H1 (cell line): ENCODE results near the gene GOLPH3L. TPM values are rescaled to one million over a fixed set of nuclear protein-coding genes. Genes with fewer than 3 reads are reported as not detected.

ENCODE experiments used
- CTCF ChIA-PET: fragments of 300-600 bp; sonication (Branson Sonifier 250); formaldehyde crosslinking; loops from one replicate; lab custom pipeline; 2021; ENCODE audit not compliant: partially characterized antibody; lab: Charles Lee
- POLR2A ChIA-PET: fragments of 300-600 bp; sonication (Branson Sonifier 250); formaldehyde crosslinking; loops from one replicate; lab custom pipeline; 2021; ENCODE audit warnings: inconsistent platforms; ENCODE audit not compliant: partially characterized antibody; lab: Charles Lee
- DNase-seq, 2 experiments: peaks; one replicate each; pipeline versions ENCODE4 v3.0.0 to v3.0.0-alpha.2; 2010 to 2022; ENCODE audit warnings: low spot score in 2 of 2, low read depth in 1 of 2, mixed read lengths in 1 of 2
- FAIRE-seq: peaks from 2 replicates; lab custom pipeline; 2011; peaks lifted over from hg19 to GRCh38; lab: Jason Lieb, UNC
- H2AFZ ChIP-seq: 2 replicates; pipeline ENCODE4 v1.8.1; 2012; ENCODE audit warnings: low read length, inconsistent platforms
- H2AK5ac ChIP-seq: 2 replicates; pipeline ENCODE4 v1.6.1; 2013; ENCODE audit warnings: low read depth, low read length
- H2BK120ac ChIP-seq: replicated peaks from 2 replicates; pipeline ENCODE3; 2013; ENCODE audit warnings: low read depth, low read length, inconsistent platforms
- H2BK12ac ChIP-seq: 2 replicates; pipeline ENCODE4 v1.6.1; 2013; ENCODE audit warnings: low read depth, low read length
- H2BK15ac ChIP-seq: 2 replicates; pipeline ENCODE4 v1.6.1; 2013; ENCODE audit warnings: low read length
- H2BK20ac ChIP-seq: 2 replicates; pipeline ENCODE4 v1.6.1; 2013; ENCODE audit warnings: low read length
- H2BK5ac ChIP-seq: 2 replicates; pipeline ENCODE4 v1.6.1; 2013; ENCODE audit warnings: low read depth, low read length
- H3K14ac ChIP-seq: 2 replicates; pipeline ENCODE4 v1.6.1; 2013; ENCODE audit warnings: inconsistent platforms; ENCODE audit not compliant: insufficient read length
- H3K18ac ChIP-seq: 2 replicates; pipeline ENCODE4 v1.6.1; 2013; ENCODE audit warnings: low read length; ENCODE audit errors: extremely low read depth
- H3K23ac ChIP-seq: 2 replicates; pipeline ENCODE4 v1.6.1; 2013; ENCODE audit warnings: inconsistent platforms; ENCODE audit not compliant: insufficient read length
- H3K23me2 ChIP-seq: 2 replicates; pipeline ENCODE4 v1.6.1; 2013; ENCODE audit warnings: low read depth, low read length
- H3K27ac ChIP-seq: 2 replicates; pipeline ENCODE4 v1.6.1; 2011; ENCODE audit warnings: low read depth, low read length, inconsistent platforms
- H3K27me3 ChIP-seq, 4 experiments: replicated peaks in 1 of 4; 1 replicate in 1 of 4; 2 replicates in 3 of 4; pipeline versions ENCODE4 v1.6.1 to v1.8.1; 2011 to 2013; ENCODE audit warnings: low read length in 3 of 4, mild to moderate bottlenecking in 3 of 4, inconsistent platforms in 2 of 4, mixed read lengths in 2 of 4, moderate library complexity in 1 of 4; ENCODE audit not compliant: control insufficient read depth in 3 of 4, insufficient read depth in 3 of 4; ENCODE audit errors: extremely low read depth in 1 of 4
- H3K36me3 ChIP-seq, 4 experiments: 2 replicates each; pipeline versions ENCODE4 v1.6.1 to v1.8.1; 2011 to 2013; ENCODE audit warnings: mild to moderate bottlenecking in 4 of 4, low read length in 3 of 4, moderate library complexity in 2 of 4, control low read depth in 1 of 4, inconsistent platforms in 1 of 4; ENCODE audit not compliant: insufficient read depth in 4 of 4, control insufficient read depth in 2 of 4
- H3K4ac ChIP-seq: replicated peaks from 2 replicates; pipeline ENCODE3; 2013; ENCODE audit warnings: low read length, low read depth, mixed read lengths, inconsistent platforms; ENCODE audit not compliant: insufficient read length
- H3K4me1 ChIP-seq, 4 experiments: replicated peaks in 1 of 4; 1 replicate in 1 of 4; 2 replicates in 3 of 4; pipeline versions ENCODE4 v1.6.1 to v1.8.1; 2011 to 2013; ENCODE audit warnings: low read length in 3 of 4, inconsistent platforms in 2 of 4, mixed read lengths in 1 of 4; ENCODE audit not compliant: insufficient read depth in 4 of 4, control insufficient read depth in 3 of 4
- H3K4me2 ChIP-seq, 2 experiments: 2 replicates each; pipeline versions ENCODE4 v1.6.1 to v1.8.1; 2011 to 2013; ENCODE audit warnings: low read depth in 2 of 2, low read length in 2 of 2, control low read depth in 1 of 2, inconsistent platforms in 1 of 2, mild to moderate bottlenecking in 1 of 2; ENCODE audit not compliant: insufficient read depth in 1 of 2
- H3K4me3 ChIP-seq, 4 experiments: fragments of 200-600, 300-600 bp in 1 of 4; sonication (generic), shearing (Covaris generic), sonication (Bioruptor Twin) in 1 of 4; 2 replicates each; pipeline versions ENCODE4 v1.5.1 to v1.8.1; 2011 to 2016; ENCODE audit warnings: low read length in 4 of 4, low read depth in 3 of 4, control low read depth in 2 of 4, inconsistent platforms in 2 of 4, mild to moderate bottlenecking in 2 of 4, mixed read lengths in 1 of 4, moderate library complexity in 1 of 4; ENCODE audit not compliant: insufficient read depth in 2 of 4; ENCODE audit errors: extremely low read depth in 1 of 4
- H3K56ac ChIP-seq: replicated peaks from 2 replicates; pipeline ENCODE3; 2013; ENCODE audit warnings: low read depth, mild to moderate bottlenecking, mixed read lengths, low read length, inconsistent platforms; ENCODE audit not compliant: insufficient read length
- H3K79me1 ChIP-seq: 2 replicates; pipeline ENCODE4 v1.6.1; 2013; ENCODE audit warnings: low read depth, low read length, control low read depth
- H3K79me2 ChIP-seq, 2 experiments: 2 replicates each; pipeline versions ENCODE4 v1.6.1 to v1.8.1; 2012 to 2013; ENCODE audit warnings: low read length in 2 of 2, mild to moderate bottlenecking in 2 of 2, inconsistent platforms in 1 of 2; ENCODE audit not compliant: insufficient read depth in 2 of 2, control insufficient read depth in 1 of 2
- H3K9ac ChIP-seq, 4 experiments: replicated peaks in 1 of 4; 1 replicate in 1 of 4; 2 replicates in 3 of 4; pipeline versions ENCODE4 v1.6.1 to v1.8.1; 2011 to 2013; ENCODE audit warnings: low read depth in 3 of 4, low read length in 3 of 4, control low read depth in 2 of 4, mild to moderate bottlenecking in 2 of 4, moderate library complexity in 2 of 4, inconsistent platforms in 1 of 4; ENCODE audit errors: extremely low read depth in 1 of 4
- H3K9me3 ChIP-seq, 2 experiments: 2 replicates each; pipeline versions ENCODE4 v1.6.1 to v1.8.1; 2012 to 2013; ENCODE audit warnings: mild to moderate bottlenecking in 2 of 2, moderate library complexity in 2 of 2, control low read depth in 1 of 2, inconsistent platforms in 1 of 2, low read depth in 1 of 2, low read length in 1 of 2, mixed read lengths in 1 of 2; ENCODE audit not compliant: insufficient read depth in 2 of 2
- H4K20me1 ChIP-seq, 2 experiments: replicated peaks in 1 of 2; 2 replicates each; pipeline versions ENCODE3 to v1.8.1; 2011 to 2013; ENCODE audit warnings: inconsistent platforms in 2 of 2, low read length in 2 of 2, mild to moderate bottlenecking in 1 of 2; ENCODE audit not compliant: insufficient read depth in 2 of 2, control insufficient read depth in 1 of 2
- H4K5ac ChIP-seq: 2 replicates; pipeline ENCODE4 v1.6.1; 2013; ENCODE audit warnings: low read length, low read depth, mixed read lengths, inconsistent platforms; ENCODE audit not compliant: insufficient read length
- H4K8ac ChIP-seq: 2 replicates; pipeline ENCODE4 v1.8.0; 2013; ENCODE audit warnings: mild to moderate bottlenecking, moderate library complexity, low read length, inconsistent platforms; ENCODE audit not compliant: insufficient read depth; ENCODE audit errors: extremely low read depth
- H4K91ac ChIP-seq: replicated peaks from 2 replicates; pipeline ENCODE3; 2013; ENCODE audit warnings: low read length, mixed read lengths, inconsistent platforms; ENCODE audit not compliant: insufficient read length
- POLR2AphosphoS5 ChIP-seq: IDR thresholded peaks from 2 replicates; pipeline ENCODE4 v1.6.1; 2011; ENCODE audit warnings: low read depth, low read length
- SRF ChIP-seq: IDR thresholded peaks from 2 replicates; pipeline ENCODE4 v1.6.1; 2011; ENCODE audit warnings: mild to moderate bottlenecking, low read depth, low read length, moderate library complexity
- TBP ChIP-seq: IDR thresholded peaks from 2 replicates; pipeline ENCODE4 v1.6.1; 2011; ENCODE audit warnings: low read depth, low read length, improper control_type of control experiment
- WGBS, 2 experiments: shearing (Covaris generic) in 1 of 2; methylation state at CpG; one replicate each; pipeline versions ENCODE4 v1.1.6 to v1.1.7; 2013 to 2015; ENCODE audit warnings: low lambda C conversion rate in 2 of 2, mixed read lengths in 2 of 2, inconsistent platforms in 1 of 2, low coverage in 1 of 2, missing lambda C conversion rate in 1 of 2; ENCODE audit not compliant: insufficient replicate concordance in 2 of 2, insufficient coverage in 1 of 2, insufficient read length in 1 of 2; ENCODE audit errors: extremely low coverage in 1 of 2, missing lambda C conversion rate in 1 of 2; 5-methylcytosine and 5-hydroxymethylcytosine counted together
- polyA plus RNA-seq, 7 experiments: library from polyadenylated mRNA; depleted of rRNA in 3 of 7; stranded (reverse) in 5 of 7; unstranded in 2 of 7; fragments of >200 nt in 5 of 7; fragments of 200-250 nt in 2 of 7; gene quantifications; 1 replicate in 5 of 7; 2 replicates in 1 of 7; 4 replicates in 1 of 7; pipeline versions ENCODE4 v1.2.1 to v1.2.3, GENCODE V29; 2011 to 2013; ENCODE audit warnings: missing spikeins in 2 of 7, mixed read lengths in 2 of 7
- total RNA-seq: library from RNA; stranded (reverse); fragmentation: NEBNext Ultra II Directional; extraction: Animal tissue kit (Norgen Biotek cat#: 25700); gene quantifications from 2 replicates; pipeline ENCODE4 v1.2.1, GENCODE V29; 2021

The GOLPH3L gene
- total and polyA plus RNA-seq, 2 of the 8 experiments (the other 6 are each of a cell fraction or from before 2014, with no cell fraction given), result 13.3 to 40.8 TPM

DNA sequence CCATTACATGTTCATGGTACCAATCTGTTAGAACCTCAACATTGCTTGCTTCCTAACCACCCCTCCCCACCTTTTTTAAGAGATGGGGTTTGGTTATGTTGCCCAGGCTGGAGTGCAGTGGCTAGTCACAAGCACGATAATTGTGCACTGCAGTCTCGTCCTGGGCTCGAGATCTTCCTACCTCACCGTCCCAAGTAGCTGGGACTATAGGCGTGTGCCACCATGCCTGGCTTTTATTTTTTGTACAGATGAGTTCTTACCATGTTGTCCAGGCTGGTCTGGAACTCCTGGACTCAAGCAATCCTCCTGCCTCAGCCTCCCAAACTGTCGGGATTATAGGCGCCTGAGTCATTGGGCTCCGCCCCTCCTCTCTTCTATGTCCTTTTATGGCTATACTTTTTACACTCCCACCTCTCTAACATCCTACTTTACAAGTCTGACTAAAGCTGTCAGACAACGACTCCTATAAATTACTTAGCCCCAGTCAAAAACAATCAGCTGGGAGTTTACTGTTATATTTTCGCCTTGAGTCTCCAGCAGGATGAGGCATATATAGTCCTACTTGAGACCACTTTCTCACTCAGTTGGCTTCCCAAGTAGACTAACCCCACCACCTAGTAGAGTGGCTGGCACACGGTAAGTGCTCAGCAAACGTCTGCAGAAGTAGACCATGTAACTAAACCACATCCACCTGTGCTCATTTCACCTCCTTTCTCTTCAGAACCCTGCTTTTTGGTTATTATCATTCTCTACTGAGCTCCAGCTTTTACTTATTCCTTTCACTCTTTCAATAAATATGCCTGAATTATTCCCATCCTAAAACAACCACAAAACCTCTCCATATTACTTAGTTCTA lies 81.4 kb downstream of the GOLPH3L start:
- CTCF ChIA-PET, result interaction anchor here (0.6 to 17.6 kb wide), 2 partner anchors 11 to 53 kb away, joined by 3 to 210 read pairs; no protein-coding TSS in a partner anchor
- Histone ChIP-seq H3K9me3 (no peaks in the 10 kb centered on the region), H3K9ac (no peak overlapping the region), H3K27me3 (no peaks in the 10 kb centered on the region), H4K20me1 (no peaks in the 10 kb centered on the region), H3K27ac (no peak overlapping the region), H2BK5ac (no peak overlapping the region), H4K91ac (no peak overlapping the region), H2AK5ac (no peak overlapping the region), H3K36me3 (peaks cover 18 to 55% (median 31%) of the 10 kb centered on the region in 4 experiments), H3K4ac (no peak overlapping the region), H4K8ac (no peak overlapping the region), H3K18ac (no peak overlapping the region), H3K23me2 (no peaks in the 10 kb centered on the region), H3K14ac (no peak overlapping the region), H3K4me2 (no peak overlapping the region; a peak in 1 of 4 replicates), H3K4me3 (no peak overlapping the region), H2BK15ac (no peak overlapping the region), H4K5ac (no peak overlapping the region), H2AFZ (no peak overlapping the region), H3K79me2 (no peaks in the 10 kb centered on the region), H2BK20ac (no peak overlapping the region), H2BK12ac (no peak overlapping the region), H3K79me1 (no peaks in the 10 kb centered on the region; the same call in 1 of the 2 replicates), H3K23ac (no peak overlapping the region), H2BK120ac (no peak overlapping the region), H3K4me1 (peaks cover 0 to 2% (median 0%) of the 10 kb centered on the region in 4 experiments; a peak in 1 of 7 replicates), H3K56ac (no peak overlapping the region)
- DNase-seq (no peak), FAIRE-seq (no peak)
- POLR2A ChIA-PET, result interaction anchor here (1.0 to 43.5 kb wide), 11 partner anchors 10 to 387 kb away, joined by 3 to 1380 read pairs (median 4); partner anchors contain the start of genes ADAMTSL4, CTSK, ENSA and MCL1
- TF ChIP-seq TBP (no peak), POLR2AphosphoS5 (0 out of 2 replicates have a peak, but pooled peaks have one; percentile 14), SRF (peak; percentile 61; the same call in 1 of the 2 replicates)
- WGBS, 2 experiments, result 94% methylated on average over 12 of the region's 12 CpGs; no CpG with 5 or more reads in 1 of the 2 experiments
